ENCODE measurements around the gene NHEJ1.

NHEJ1 gene

GRCh38 chr2:219084791-219085190, 75.8 kb downstream of the NHEJ1 start:
- DNase-seq = no peak

DNA sequence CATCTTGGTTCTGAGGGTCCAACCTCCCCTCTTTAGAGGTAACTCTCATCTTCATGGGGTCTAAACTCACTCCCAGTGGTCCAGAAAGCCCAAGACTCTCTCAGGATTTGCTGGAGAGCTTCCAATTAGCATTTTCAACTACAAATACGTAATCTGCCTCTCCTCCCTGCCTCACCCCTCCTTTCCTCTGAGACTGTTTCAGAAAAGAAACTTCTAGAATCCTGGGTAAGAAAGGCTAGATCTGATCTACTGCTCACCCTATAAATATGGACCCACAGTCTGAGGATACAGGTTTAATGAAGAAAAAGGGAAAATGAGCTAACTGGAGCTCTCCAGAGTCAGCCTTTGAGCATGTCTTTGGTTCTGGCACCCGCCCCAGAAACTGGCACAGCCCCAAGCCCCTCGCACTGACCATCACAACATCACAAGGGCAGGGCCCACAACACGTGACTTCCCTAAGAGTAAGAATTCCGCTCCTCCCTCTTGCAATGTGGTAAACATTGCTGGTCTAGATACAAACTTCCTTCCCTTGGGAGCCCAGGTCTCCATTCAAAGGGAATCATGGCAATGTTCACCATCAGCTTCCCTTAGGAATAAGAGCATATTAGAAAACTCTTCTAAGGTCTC, 78.2 kb downstream of the NHEJ1 start:
- no peak for DNase-seq

DNA sequence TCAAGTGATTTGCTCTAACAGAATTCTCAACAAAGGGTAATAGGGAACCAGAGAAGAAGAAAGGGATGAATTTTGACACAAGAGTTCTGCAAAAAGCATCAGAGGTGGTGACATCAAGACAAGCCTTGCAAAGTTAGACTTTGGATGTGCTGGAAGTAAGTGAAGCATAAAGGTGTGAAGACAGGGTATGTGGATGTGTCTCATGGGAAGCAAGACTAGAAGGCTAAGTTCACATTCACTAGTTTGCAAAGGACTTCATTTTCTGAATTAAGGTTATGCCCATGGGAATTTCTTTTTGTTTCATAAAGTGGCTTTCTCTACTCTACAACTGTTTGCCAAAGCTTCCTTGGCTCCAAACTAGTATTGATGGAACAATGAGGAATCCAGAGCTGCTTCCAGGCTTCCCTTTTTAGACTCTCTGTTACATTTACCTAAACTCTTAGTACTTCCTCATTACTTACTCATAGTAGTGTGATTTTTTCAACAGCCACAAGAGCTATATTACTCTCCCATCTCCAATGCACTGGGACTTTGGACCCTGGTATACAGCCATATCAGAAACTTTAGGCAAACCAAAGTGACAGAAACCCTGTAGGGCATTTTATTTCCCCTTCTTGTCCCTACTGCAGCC, 78.8 kb downstream of the NHEJ1 start:
- no peak for DNase-seq

DNA sequence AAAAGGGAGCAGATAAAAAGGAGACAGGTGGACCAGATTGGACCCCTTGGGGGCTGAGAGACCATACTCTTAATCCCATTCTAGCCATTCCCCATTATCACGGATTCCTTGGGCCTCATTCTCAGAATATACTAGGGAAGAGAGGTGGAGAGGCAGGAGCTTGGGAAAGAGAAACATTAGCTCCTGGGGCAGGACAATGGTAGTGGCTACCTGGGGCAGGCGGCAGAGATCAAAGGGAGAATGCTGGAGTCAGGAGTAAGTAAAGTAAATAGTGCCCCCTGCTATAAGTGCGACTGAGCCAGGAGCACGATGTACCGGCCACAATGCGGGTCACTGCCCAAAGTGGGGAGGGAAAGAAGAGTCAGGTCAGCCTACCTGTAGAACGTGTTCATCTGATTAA, 79.5 kb downstream of the NHEJ1 start:
- no peak for DNase-seq

DNA sequence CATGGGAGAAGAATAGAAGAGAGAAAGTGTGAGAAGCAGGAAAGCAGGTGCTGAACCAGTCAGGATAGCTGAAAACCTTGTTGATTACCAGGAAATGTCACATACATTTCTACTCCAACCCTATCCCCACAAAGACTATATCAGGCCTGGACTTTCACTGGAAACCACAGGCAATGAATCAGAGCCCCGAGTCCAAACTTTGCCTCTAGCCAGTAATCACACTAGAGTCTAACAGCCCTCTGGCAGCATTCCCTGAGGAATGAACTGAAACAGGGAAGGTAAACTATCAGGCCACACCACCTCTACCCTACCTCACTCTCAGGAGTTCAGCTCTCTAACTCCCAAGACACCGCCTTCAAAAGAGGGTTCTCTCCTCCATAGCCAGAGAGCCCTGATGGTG, 81.2 kb downstream of the NHEJ1 start:
- no peak for DNase-seq

GRCh38 chr2:219078951-219079350, 81.7 kb downstream of the NHEJ1 start:
- no peak for DNase-seq

DNA sequence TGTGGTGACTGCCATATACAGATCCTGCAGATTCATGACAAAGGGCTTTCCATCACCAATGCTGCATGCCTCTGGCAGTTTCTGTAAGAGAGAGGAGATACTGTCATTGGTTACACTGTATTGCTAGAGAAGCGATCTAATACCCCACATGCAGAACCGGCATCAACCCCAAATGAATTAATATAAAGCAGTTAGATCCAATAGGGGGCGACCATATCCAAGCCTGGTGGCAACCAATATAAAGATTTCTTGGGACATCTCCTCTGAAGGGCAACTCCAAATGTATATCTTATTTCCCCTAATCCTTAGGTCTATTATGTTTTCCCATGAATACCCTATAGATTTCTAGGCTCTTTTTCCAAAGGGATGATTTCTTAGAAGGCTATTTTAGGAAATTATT, 82.5 kb downstream of the NHEJ1 start:
- no peak for DNase-seq

DNA sequence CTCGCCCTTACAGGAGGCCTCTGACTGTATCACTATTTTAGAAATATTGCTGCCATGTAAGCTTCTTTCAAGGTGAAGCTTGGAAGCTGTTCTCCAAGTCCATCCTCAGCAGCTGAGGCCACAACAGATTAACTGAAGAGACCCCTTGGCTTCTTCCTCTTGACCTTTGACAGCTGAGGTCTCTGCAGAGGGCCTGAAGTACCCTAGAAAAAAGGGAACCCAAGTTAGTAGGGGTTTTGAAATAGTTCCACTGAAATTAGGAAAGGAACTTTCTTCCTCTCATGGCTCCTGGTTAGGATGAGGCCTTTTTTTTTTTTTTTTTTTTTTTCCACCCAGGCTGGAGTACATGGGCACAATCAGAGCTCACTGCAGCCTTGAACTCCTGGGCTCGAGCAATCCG, 84.4 kb downstream of the NHEJ1 start:
- no peak for DNase-seq

GRCh38 chr2:219073413-219074129, 87.0 kb downstream of the NHEJ1 start:
- peak; percentile 41 for DNase-seq

- no peak for DNase-seq
These were observed 87.8 kb downstream of the NHEJ1 start for GRCh38 chr2:219072741-219073250.

GRCh38 chr2:219071131-219071816, 89.3 kb downstream of the NHEJ1 start:
- DNase-seq = no peak

DNA sequence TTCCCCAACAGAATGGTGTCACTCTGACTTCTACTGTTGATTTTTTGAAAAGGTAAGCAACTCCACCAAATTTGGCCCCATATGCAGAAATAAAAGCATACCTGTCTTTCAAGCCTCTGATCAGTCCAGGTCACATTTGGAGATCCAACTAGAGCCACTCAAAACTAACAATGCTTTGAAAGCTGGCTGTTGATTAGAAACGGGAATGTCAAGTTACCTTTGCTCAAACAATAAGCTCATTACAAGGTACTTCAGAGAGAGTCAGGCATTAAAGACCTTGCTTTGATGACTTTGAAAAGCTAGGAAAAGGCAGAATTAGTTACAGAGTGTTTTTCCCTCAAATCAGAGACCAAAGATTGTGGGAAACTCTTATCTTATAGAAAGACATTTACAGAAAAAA, 95.1 kb downstream of the NHEJ1 start:
- no peak for DNase-seq

- no peak for DNase-seq
These were observed 98.5 kb downstream of the NHEJ1 start for GRCh38 chr2:219062081-219062480.

- no peak for DNase-seq
These were observed 99.5 kb downstream of the NHEJ1 start, which contains the start of gene IHH for GRCh38 chr2:219060821-219061791. Gene IHH, minus strand, starts transcription at chr2:219060921. Its CDS starts 454 bp downstream, at chr2:219060467.

- peak; percentile 11 for DNase-seq
These were observed 100.6 kb downstream of the NHEJ1 start for GRCh38 chr2:219059725-219060682.

DNA sequence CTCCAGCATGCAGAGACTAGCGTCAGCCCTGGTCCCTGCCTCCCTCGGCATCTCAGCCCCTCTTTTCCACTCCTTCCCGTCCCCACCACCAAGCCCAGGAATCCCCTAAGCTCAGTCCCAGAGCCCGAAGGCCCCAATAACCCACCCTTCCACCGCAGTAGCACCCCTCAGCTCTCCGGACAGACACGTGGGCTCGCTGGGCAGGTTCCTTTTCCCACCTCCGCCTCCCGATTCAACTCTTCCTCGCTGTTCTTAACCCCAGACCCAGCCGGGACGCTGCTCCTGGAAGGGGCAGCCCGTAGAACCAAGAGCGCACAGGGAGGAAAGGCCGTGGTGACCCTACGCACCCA, 101.3 kb downstream of the NHEJ1 start:
- DNase-seq = no peak

DNA sequence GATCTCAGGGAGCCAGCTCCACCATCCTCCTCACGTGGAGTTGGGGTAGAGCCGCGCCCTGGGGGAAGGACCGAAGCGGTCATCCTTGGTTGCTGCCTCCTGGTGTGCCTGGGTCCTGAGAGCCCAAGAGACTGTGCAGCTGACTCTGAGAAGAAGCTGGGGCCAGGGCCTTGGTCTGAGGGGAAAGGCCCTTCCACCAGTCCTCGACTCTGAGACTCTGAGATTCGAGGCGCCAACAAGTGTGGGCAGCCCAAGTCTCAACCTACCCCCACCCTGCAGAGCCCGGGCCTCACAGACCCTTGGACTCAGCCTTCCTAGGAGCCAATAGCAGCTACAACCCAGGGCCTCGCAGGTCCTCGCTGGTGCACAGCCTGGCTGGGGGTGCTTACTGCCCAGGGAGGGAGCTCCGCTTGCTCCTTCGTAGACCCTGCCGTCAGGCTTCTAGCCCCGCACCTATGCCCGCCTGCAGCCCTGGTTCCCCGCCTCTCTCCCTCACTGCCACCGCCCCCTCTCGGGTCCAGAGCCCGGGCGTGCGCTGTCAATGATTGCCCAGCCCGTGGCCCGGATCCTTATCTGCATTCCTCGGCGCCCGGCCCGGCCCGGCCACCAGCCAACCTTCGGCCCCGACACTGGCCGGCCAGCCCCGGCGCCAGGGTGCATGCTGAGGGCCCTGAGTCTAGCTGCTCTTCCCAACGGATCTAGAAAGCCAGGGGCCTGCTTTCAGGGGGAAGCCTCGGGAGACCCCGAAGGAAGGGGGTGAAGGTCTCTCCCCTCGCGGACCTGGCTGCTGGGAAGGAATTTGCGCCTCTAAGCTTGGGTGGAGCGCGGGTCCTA, 101.9 kb downstream of the NHEJ1 start:
- DNase-seq = no peak

- DNase-seq = peak; percentile 86
These were observed 102.7 kb downstream of the NHEJ1 start for GRCh38 chr2:219057709-219058540.

Data from activated CD4-positive, alpha-beta T cell treated with anti-CD3 and anti-CD28 coated beads, Interleukin-10, Interleukin-2, amounts not matched to agents 100 ng/mL and 50 ng/mL, durations not matched to agents 16 hours and 8 hours (primary cell).